Neural progenitor cell (in vitro differentiated cells): ENCODE results near the gene SPDYC. TPM values are rescaled to one million over a fixed set of nuclear protein-coding genes. Genes with fewer than 3 reads are reported as not detected.

Experiments
- DNase-seq: peaks from one replicate; pipeline ENCODE4 v3.0.0-alpha.2; 2016; ENCODE audit warnings: low spot score
- H2AFZ ChIP-seq: fragments of 200-600 bp; sonication (generic); replicated peaks from 2 replicates; pipeline ENCODE4 v1.6.1; 2016; ENCODE audit warnings: antibody characterized with exemption
- H3F3A ChIP-seq: fragments of 200-600 bp; sonication (generic); 2 replicates; pipeline ENCODE4 v1.6.1; 2016; ENCODE audit warnings: antibody characterized with exemption, low read depth
- H3K27ac ChIP-seq: fragments of 200-600 bp; sonication (generic); 2 replicates; pipeline ENCODE4 v1.5.1; 2016; ENCODE audit warnings: mild to moderate bottlenecking
- H3K27me3 ChIP-seq: fragments of 200-600 bp; sonication (generic); 2 replicates; pipeline ENCODE4 v1.6.1; 2016; ENCODE audit warnings: mild to moderate bottlenecking, moderate library complexity
- H3K36me3 ChIP-seq: fragments of 200-600 bp; sonication (generic); 2 replicates; pipeline ENCODE4 v1.5.1; 2016
- H3K4me1 ChIP-seq: fragments of 200-600 bp; sonication (generic); 2 replicates; pipeline ENCODE4 v1.6.1; 2016; ENCODE audit warnings: mixed run types
- H3K4me2 ChIP-seq: fragments of 200-600 bp; sonication (generic); 2 replicates; pipeline ENCODE4 v1.6.1; 2016
- H3K4me3 ChIP-seq: fragments of 200-600 bp; sonication (generic); 2 replicates; pipeline ENCODE4 v1.5.1; 2016
- H3K79me2 ChIP-seq: fragments of 200-600 bp; sonication (generic); 2 replicates; pipeline ENCODE4 v1.6.1; 2016; ENCODE audit warnings: low read depth
- H3K9ac ChIP-seq: fragments of 200-600 bp; sonication (generic); 2 replicates; pipeline ENCODE4 v1.6.1; 2016
- H3K9me3 ChIP-seq: fragments of 200-600 bp; sonication (generic); 2 replicates; pipeline ENCODE4 v1.5.1; 2016; ENCODE audit warnings: low read depth
- H4K20me1 ChIP-seq: fragments of 200-600 bp; sonication (generic); 2 replicates; pipeline ENCODE4 v1.6.1; 2016; ENCODE audit warnings: low read depth
- H3K27ac Mint-ChIP-seq: 3 replicates; pipeline ENCODE4 v1.8.0; 2021; ENCODE audit warnings: mixed read lengths
- H3K27me3 Mint-ChIP-seq: 2 replicates; pipeline ENCODE4 v1.8.0; 2022; ENCODE audit warnings: low read depth, mild to moderate bottlenecking, inconsistent platforms, moderate library complexity, mixed read lengths; ENCODE audit not compliant: insufficient read depth
- H3K36me3 Mint-ChIP-seq: 3 replicates; pipeline ENCODE4 v1.8.0; 2021; ENCODE audit warnings: mixed read lengths
- H3K4me1 Mint-ChIP-seq: 3 replicates; pipeline ENCODE4 v1.8.0; 2021; ENCODE audit warnings: mixed read lengths
- H3K4me3 Mint-ChIP-seq: 3 replicates; pipeline ENCODE4 v1.8.0; 2021; ENCODE audit warnings: mild to moderate bottlenecking, moderate library complexity, mixed read lengths
- H3K9me3 Mint-ChIP-seq: 3 replicates; pipeline ENCODE4 v1.8.0; 2020; ENCODE audit warnings: mixed read lengths
- CTCF ChIP-seq: fragments of 200-600 bp; sonication (generic); IDR thresholded peaks from 2 replicates; pipeline ENCODE4 v1.5.1; 2017; ENCODE audit warnings: antibody characterized with exemption, mild to moderate bottlenecking
- EZH2 ChIP-seq: fragments of 200-600 bp; sonication (generic); IDR thresholded peaks from 2 replicates; pipeline ENCODE4 v1.6.1; 2017; ENCODE audit warnings: antibody characterized with exemption, mild to moderate bottlenecking, moderate library complexity
- EZH2phosphoT487 ChIP-seq: fragments of 200-600 bp; sonication (generic); IDR thresholded peaks from 2 replicates; pipeline ENCODE4 v1.6.1; 2017; ENCODE audit warnings: antibody characterized with exemption
- total RNA-seq: library from RNA; depleted of rRNA; stranded (reverse); fragments of >200 nt; gene quantifications from 2 replicates; pipeline ENCODE4 v1.2.3, GENCODE V29; 2015; ENCODE audit warnings: low replicate concordance

SPDYC gene
- total RNA-seq, 1 donor from 2014 or later = not detected

- H3K4me3 Mint-ChIP-seq = peak within 1 kb of the TSS; percentile 100
- peak within 1 kb of the TSS; percentile 65 for H3K27ac ChIP-seq
- peak within 1 kb of the TSS; percentile 88 for H3K9ac ChIP-seq
Observed at GRCh38 chr11:65121865-65122696, 48.0 kb upstream of the SPDYC start, which contains the start of the genes FAU and MRPL49. TSS of gene FAU (minus strand) at chr11:65122134. CDS start at chr11:65121813, 321 bp downstream. TSS of gene MRPL49 (plus strand) at chr11:65122321. CDS start at chr11:65122347, 26 bp downstream.

GRCh38 chr11:65124480-65125196, 45.4 kb upstream of the SPDYC start:
- Histone ChIP-seq H4K20me1 (peaks cover 6% of the 10 kb centered on the region), H3K9me3 (no peaks in the 10 kb centered on the region), H3K79me2 (peaks cover 49% of the 10 kb centered on the region), H3K4me3 (no peak overlapping the region), H3F3A (peaks cover 36% of the 10 kb centered on the region), H3K27me3 (no peaks in the 10 kb centered on the region), H3K27ac (no peak overlapping the region), H3K4me1 (peaks cover 10% of the 10 kb centered on the region), H3K36me3 (peaks cover 4% of the 10 kb centered on the region), H3K4me2 (no peak overlapping the region), H2AFZ (no peak overlapping the region), H3K9ac (no peak overlapping the region)
- TF ChIP-seq EZH2 (no peak), CTCF (no peak), EZH2phosphoT487 (no peak)
- Mint-ChIP-seq H3K36me3 (peaks cover 7% of the 10 kb centered on the region), H3K4me1 (peaks cover 17% of the 10 kb centered on the region), H3K9me3 (no peaks in the 10 kb centered on the region), H3K27me3 (peaks cover 7% of the 10 kb centered on the region), H3K27ac (no peak overlapping the region), H3K4me3 (peak overlapping the region; percentile 50)
- no peak for DNase-seq

More at GRCh38 chr11:65121865-65122696, 48.0 kb upstream of the SPDYC start, which contains the start of the genes FAU and MRPL49:
- peaks cover 10% of the 10 kb centered on the region for H3K4me1 ChIP-seq
- H4K20me1 ChIP-seq = peaks cover 6% of the 10 kb centered on the region
- no peaks in the 10 kb centered on the region for H3K27me3 ChIP-seq
- TF ChIP-seq CTCF (no peak), EZH2 (no peak), EZH2phosphoT487 (no peak)
- peak within 1 kb of the TSS; percentile 95 for H3K4me2 ChIP-seq
- peaks cover 9% of the 10 kb centered on the region for H3K36me3 Mint-ChIP-seq
- peak within 1 kb of the TSS; percentile 55 for H2AFZ ChIP-seq
- no peaks in the 10 kb centered on the region for H3K9me3 Mint-ChIP-seq
- peaks cover 4% of the 10 kb centered on the region for H3K36me3 ChIP-seq
- H3K4me3 ChIP-seq = peak within 1 kb of the TSS; percentile 85
- DNase-seq = peak; percentile 99
- H3K27ac Mint-ChIP-seq = peak within 1 kb of the TSS; percentile 96
- peaks cover 49% of the 10 kb centered on the region for H3K79me2 ChIP-seq
- H3F3A ChIP-seq = peaks cover 54% of the 10 kb centered on the region
- H3K9me3 ChIP-seq = no peaks in the 10 kb centered on the region
- H3K4me1 Mint-ChIP-seq = peaks cover 23% of the 10 kb centered on the region
- peaks cover 9% of the 10 kb centered on the region for H3K27me3 Mint-ChIP-seq

GRCh38 chr11:65125197-65126056, 44.6 kb upstream of the SPDYC start:
- Histone ChIP-seq H3K36me3 (peaks cover 2% of the 10 kb centered on the region), H3K9ac (no peak overlapping the region), H4K20me1 (peaks cover 6% of the 10 kb centered on the region), H3K4me3 (no peak overlapping the region), H3F3A (peaks cover 29% of the 10 kb centered on the region), H3K4me1 (peaks cover 10% of the 10 kb centered on the region), H2AFZ (no peak overlapping the region), H3K27me3 (no peaks in the 10 kb centered on the region), H3K9me3 (no peaks in the 10 kb centered on the region), H3K79me2 (peaks cover 43% of the 10 kb centered on the region), H3K27ac (no peak overlapping the region), H3K4me2 (no peak overlapping the region)
- H3K27me3 Mint-ChIP-seq = peaks cover 7% of the 10 kb centered on the region
- peak overlapping the region; percentile 50 for H3K4me3 Mint-ChIP-seq
- no peaks in the 10 kb centered on the region for H3K9me3 Mint-ChIP-seq
- H3K4me1 Mint-ChIP-seq = peaks cover 17% of the 10 kb centered on the region
- TF ChIP-seq EZH2 = no peak
- no peak for TF ChIP-seq EZH2phosphoT487
- no peak for TF ChIP-seq CTCF
- DNase-seq = no peak
- H3K27ac Mint-ChIP-seq = no peak overlapping the region
- peaks cover 4% of the 10 kb centered on the region for H3K36me3 Mint-ChIP-seq
